ENCODE measurements around the gene POLR1G.
A peak's percentile ranks its signal among the peaks of the same experiment; 100 is the strongest.

Gene POLR1G

DNA sequence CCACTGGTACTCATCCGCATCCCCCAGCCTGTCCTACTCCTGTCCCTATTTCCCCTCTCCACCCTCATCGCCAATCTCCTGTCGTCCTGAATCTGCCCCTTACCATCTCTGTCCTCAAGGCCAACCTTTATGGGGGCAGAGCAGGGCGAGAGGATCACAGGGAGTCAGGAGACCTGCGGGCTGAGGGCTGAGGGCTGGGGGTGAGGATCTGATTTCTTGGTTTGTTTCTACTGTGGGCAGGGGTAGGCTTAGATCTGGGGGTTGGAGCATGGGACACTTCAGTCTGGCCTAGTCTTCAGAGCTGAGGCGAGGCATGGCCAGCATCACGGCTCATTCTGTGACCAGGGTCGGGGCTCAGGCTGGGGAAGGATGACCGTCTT lies 33.8 kb downstream of the POLR1G start:
- no peak for TF ChIP-seq MAX (IDR thresholded peaks at IDR 0.05)
- TF ChIP-seq FOXM1 (IDR thresholded peaks at IDR 0.05; ENCODE audit: borderline replicate concordance, low read depth) = no peak
- no peak for TF ChIP-seq EGR1 (IDR thresholded peaks at IDR 0.05)
- TF ChIP-seq TCF12 (IDR thresholded peaks at IDR 0.05; ENCODE audit: low read depth) = no peak
- TF ChIP-seq RAD21 (IDR thresholded peaks at IDR 0.05; ENCODE audit: low read depth) = no peak
- TF ChIP-seq NFIC (IDR thresholded peaks at IDR 0.05) = no peak
- TF ChIP-seq TAF1 (IDR thresholded peaks at IDR 0.05; ENCODE audit: low read depth) = no peak
- TF ChIP-seq EP300 (IDR thresholded peaks at IDR 0.05; ENCODE audit: borderline replicate concordance) = no peak
- TF ChIP-seq CREB1 (IDR thresholded peaks at IDR 0.05; ENCODE audit: low read depth) = no peak
- no peak for TF ChIP-seq YY1 (IDR thresholded peaks at IDR 0.05; ENCODE audit: low read depth)
- no peak for TF ChIP-seq ZBTB7A (IDR thresholded peaks at IDR 0.05; ENCODE audit: low read depth)
- no peak for TF ChIP-seq REST (IDR thresholded peaks at IDR 0.05; ENCODE audit: low read depth)
- TF ChIP-seq CEBPB (IDR thresholded peaks at IDR 0.05) = no peak
- TF ChIP-seq TEAD4 (IDR thresholded peaks at IDR 0.05) = no peak
- no peak for TF ChIP-seq USF1 (IDR thresholded peaks at IDR 0.05)

GRCh38 chr19:45440873-45441654 lies 34.6 kb downstream of the POLR1G start:
- TF ChIP-seq CEBPB (IDR thresholded peaks at IDR 0.05) (no peak), FOXM1 (IDR thresholded peaks at IDR 0.05; ENCODE audit: borderline replicate concordance, low read depth) (no peak), TCF12 (IDR thresholded peaks at IDR 0.05; ENCODE audit: low read depth) (no peak), MAX (IDR thresholded peaks at IDR 0.05) (no peak), TAF1 (IDR thresholded peaks at IDR 0.05; ENCODE audit: low read depth) (no peak)

GRCh38 chr19:45442408-45442777 lies 35.9 kb downstream of the POLR1G start:
- no peak for TF ChIP-seq CEBPB (IDR thresholded peaks at IDR 0.05)
- TF ChIP-seq TAF1 (IDR thresholded peaks at IDR 0.05; ENCODE audit: low read depth) = no peak
- no peak for TF ChIP-seq EP300 (IDR thresholded peaks at IDR 0.05; ENCODE audit: borderline replicate concordance)
- TF ChIP-seq YY1 (IDR thresholded peaks at IDR 0.05; ENCODE audit: low read depth) = no peak
- no peak for TF ChIP-seq ZBTB7A (IDR thresholded peaks at IDR 0.05; ENCODE audit: low read depth)
- no peak for TF ChIP-seq TCF12 (IDR thresholded peaks at IDR 0.05; ENCODE audit: low read depth)
- no peak for TF ChIP-seq NFIC (IDR thresholded peaks at IDR 0.05)
- no peak for TF ChIP-seq TEAD4 (IDR thresholded peaks at IDR 0.05)
- no peak for TF ChIP-seq MAX (IDR thresholded peaks at IDR 0.05)
- no peak for TF ChIP-seq EGR1 (IDR thresholded peaks at IDR 0.05)
- TF ChIP-seq USF1 (IDR thresholded peaks at IDR 0.05) = no peak

- TF ChIP-seq FOXM1 (IDR thresholded peaks at IDR 0.05; ENCODE audit: borderline replicate concordance, low read depth) (no peak), CEBPB (IDR thresholded peaks at IDR 0.05) (no peak), TCF12 (IDR thresholded peaks at IDR 0.05; ENCODE audit: low read depth) (no peak), EGR1 (IDR thresholded peaks at IDR 0.05) (no peak), CREB1 (IDR thresholded peaks at IDR 0.05; ENCODE audit: low read depth) (no peak), TEAD4 (IDR thresholded peaks at IDR 0.05) (no peak), REST (IDR thresholded peaks at IDR 0.05; ENCODE audit: low read depth) (no peak)
Measured at GRCh38 chr19:45442778-45443461, 36.5 kb downstream of the POLR1G start.

DNA sequence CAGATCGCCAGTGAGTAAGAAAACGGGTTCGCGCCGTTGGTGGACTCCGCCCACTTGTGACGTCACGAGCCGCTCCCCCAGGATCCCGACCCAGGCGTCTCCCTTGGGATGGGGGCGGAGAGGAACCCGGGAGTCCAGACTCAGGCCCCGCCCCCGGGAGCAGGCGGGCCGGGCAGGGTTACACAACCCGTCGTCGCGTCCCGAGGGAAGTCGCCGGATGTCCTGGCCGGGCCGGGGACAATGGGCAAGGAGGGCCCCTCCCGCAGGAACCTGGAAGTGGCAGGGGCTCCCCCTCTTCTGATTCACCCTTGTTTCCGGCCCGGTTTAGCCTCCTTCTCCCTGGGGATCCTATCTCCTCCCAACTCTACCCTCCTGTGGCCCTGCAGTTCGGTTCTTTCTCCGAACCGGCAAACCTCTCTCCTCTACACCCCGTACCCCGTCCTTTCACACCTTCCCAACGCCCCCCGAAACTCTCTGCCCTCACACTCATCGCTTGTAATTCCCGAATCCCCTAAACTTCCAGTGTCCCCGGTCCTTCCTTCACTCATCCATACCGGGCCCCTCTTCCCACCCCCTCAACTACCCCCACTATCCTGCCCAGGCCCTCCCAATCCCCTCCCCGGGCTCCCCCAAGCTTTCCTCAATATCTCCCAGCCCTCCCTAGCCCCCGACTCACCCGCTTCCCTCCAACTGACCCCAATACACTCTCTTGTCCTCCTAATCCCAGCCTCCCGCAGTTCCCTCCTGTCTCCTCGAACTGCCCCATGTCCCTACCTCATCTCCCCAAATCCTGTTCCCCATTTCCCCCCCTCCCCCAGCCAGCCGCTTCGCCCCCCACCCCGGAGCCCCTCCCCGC lies 37.2 kb downstream of the POLR1G start:
- TF ChIP-seq TCF12 (IDR thresholded peaks at IDR 0.05; ENCODE audit: low read depth) (peak; percentile 46), CEBPB (IDR thresholded peaks at IDR 0.05) (peak; percentile 87), REST (IDR thresholded peaks at IDR 0.05; ENCODE audit: low read depth) (no peak), MAX (IDR thresholded peaks at IDR 0.05) (peak; percentile 49; the same call in 1 of the 2 replicates), USF1 (IDR thresholded peaks at IDR 0.05) (0 out of 2 replicates have a peak, but pooled peaks have one; percentile 14), TAF1 (IDR thresholded peaks at IDR 0.05; ENCODE audit: low read depth) (no peak; the same call in 1 of the 2 replicates), CREB1 (IDR thresholded peaks at IDR 0.05; ENCODE audit: low read depth) (peak; percentile 58), FOXM1 (IDR thresholded peaks at IDR 0.05; ENCODE audit: borderline replicate concordance, low read depth) (no peak), NFIC (IDR thresholded peaks at IDR 0.05) (no peak), TEAD4 (IDR thresholded peaks at IDR 0.05) (no peak), ZBTB7A (IDR thresholded peaks at IDR 0.05; ENCODE audit: low read depth) (no peak)

Measured in Ishikawa (cell line).